AG04450 (cell line): ENCODE results near the gene CFL2. TPM values are rescaled to one million over a fixed set of nuclear protein-coding genes. Genes with fewer than 3 reads are reported as not detected.

Source experiments
- CTCF ChIA-PET: fragments of 300-600, 350-600 bp; formaldehyde crosslinking; extraction: SDS; loops from one replicate; lab custom pipeline; 2022; ENCODE audit warnings: antibody characterized with exemption, inconsistent platforms; lab: Charles Lee
- POLR2A ChIA-PET: fragments of 350-600 bp; formaldehyde crosslinking; extraction: SDS; loops from one replicate; lab custom pipeline; 2021; ENCODE audit warnings: antibody characterized with exemption, inconsistent platforms; lab: Yijun Ruan, JAX
- DNase-seq: peaks from one replicate; pipeline ENCODE4 v3.0.0-alpha.2; 2011; ENCODE audit warnings: low read depth, low spot score
- H3K27ac ChIP-seq: one replicate; pipeline ENCODE4 v1.5.1; 2012; ENCODE audit warnings: low read depth, low read length, control low read depth
- H3K27me3 ChIP-seq: one replicate; pipeline ENCODE4 v1.6.0; 2012; ENCODE audit warnings: low read length; ENCODE audit not compliant: control insufficient read depth, insufficient read depth
- H3K4me3 ChIP-seq: 2 replicates; pipeline ENCODE4 v1.5.1; 2011; ENCODE audit warnings: mild to moderate bottlenecking, low read depth, low read length, control low read depth
- H3K9me3 ChIP-seq: 2 replicates; pipeline ENCODE4 v1.5.1; 2012; ENCODE audit warnings: low read length; ENCODE audit not compliant: control insufficient read depth, insufficient read depth
- polyA plus RNA-seq: library from polyadenylated mRNA; depleted of rRNA; stranded (reverse); fragments of >200 nt; gene quantifications from 2 replicates; pipeline ENCODE4 v1.2.3, GENCODE V29; 2011
- TF ChIP-seq, protein P1 (sequence below): IDR thresholded peaks from 2 replicates; pipeline ENCODE4 v1.5.1; 2011; ENCODE audit warnings: low read depth, low read length, control low read depth, inconsistent platforms

CFL2 gene
- polyA plus RNA-seq, 1 experiment: 229 TPM

DNA sequence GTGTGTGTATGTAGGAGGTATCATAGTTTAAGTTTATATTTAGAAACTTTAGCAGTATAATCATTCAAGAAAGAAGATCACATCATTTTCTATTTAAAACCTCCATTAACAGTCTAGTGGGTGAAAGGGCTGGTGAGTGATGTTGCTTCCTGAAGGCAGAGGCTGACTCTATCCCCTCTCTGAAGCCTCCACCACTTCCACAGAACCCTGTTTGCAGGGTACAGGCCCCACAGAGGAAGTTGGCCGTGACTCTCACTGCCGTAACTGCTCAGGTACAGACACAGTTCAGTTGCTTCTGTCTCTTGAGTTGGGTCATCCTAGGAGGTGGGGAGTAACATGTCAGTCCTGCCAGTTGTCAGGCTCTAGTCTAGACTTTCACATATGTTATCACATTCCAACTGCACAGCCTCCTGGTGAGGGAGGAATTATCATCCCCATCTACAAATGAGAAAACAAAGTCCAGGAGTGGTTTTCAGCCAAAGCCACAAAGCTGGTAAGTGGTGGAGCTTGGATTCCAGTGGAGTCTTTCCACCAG, 31.5 kb downstream of the CFL2 start:
- no peak for DNase-seq
- peak overlapping the region; percentile 12 for H3K27ac ChIP-seq
- H3K27me3 ChIP-seq: no peaks in the 10 kb centered on the region
- TF ChIP-seq, protein P1, sequence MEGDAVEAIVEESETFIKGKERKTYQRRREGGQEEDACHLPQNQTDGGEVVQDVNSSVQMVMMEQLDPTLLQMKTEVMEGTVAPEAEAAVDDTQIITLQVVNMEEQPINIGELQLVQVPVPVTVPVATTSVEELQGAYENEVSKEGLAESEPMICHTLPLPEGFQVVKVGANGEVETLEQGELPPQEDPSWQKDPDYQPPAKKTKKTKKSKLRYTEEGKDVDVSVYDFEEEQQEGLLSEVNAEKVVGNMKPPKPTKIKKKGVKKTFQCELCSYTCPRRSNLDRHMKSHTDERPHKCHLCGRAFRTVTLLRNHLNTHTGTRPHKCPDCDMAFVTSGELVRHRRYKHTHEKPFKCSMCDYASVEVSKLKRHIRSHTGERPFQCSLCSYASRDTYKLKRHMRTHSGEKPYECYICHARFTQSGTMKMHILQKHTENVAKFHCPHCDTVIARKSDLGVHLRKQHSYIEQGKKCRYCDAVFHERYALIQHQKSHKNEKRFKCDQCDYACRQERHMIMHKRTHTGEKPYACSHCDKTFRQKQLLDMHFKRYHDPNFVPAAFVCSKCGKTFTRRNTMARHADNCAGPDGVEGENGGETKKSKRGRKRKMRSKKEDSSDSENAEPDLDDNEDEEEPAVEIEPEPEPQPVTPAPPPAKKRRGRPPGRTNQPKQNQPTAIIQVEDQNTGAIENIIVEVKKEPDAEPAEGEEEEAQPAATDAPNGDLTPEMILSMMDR: no peak
- CTCF ChIA-PET: interaction anchor here (0.7 to 1.1 kb wide), 2 partner anchors 10 kb away, joined by 3 read pairs; no protein-coding TSS in a partner anchor
- no peaks in the 10 kb centered on the region for H3K9me3 ChIP-seq
- no peak overlapping the region for H3K4me3 ChIP-seq
- POLR2A ChIA-PET: no interaction called here

DNA sequence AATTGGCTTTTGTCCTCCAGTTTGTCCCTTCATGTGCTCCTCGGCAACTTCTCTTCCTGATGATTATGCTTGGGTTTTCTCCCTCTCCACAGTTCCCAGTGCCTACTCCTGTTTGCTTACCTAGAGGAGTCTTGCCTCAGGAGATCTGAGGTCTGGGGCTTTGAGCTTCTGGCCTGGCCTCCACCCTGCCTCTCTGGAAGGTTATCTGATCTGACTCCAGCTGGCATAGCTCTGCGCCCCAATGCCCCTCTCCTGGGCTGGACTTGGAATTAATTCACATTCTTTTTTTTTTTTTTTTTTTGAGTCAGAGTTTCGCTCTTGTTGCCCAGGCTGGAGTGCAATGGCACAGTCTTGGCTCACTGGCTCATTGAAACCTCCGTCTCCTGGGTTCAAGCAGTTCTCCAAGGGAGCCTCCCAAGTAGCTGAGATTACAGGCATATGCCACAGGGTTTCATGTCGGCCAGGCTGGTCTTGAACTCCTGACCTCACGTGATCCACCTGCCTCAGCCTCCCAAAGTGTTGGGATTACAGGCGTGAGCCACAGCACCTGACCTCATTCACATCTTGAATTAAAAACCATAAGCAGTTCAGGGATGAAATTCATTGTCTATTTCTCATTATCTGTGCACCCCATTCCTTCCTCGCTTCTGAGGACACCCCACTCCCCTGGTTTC, 33.5 kb downstream of the CFL2 start:
- ChIA-PET CTCF (interaction anchor here (0.6 to 1.9 kb wide), 3 partner anchors 8 to 100 kb away, joined by 3 to 11 read pairs (median 8); no protein-coding TSS in a partner anchor), POLR2A (interaction anchor here (0.6 kb wide), 1 partner anchor 20 kb away, joined by 4 read pairs; no protein-coding TSS in a partner anchor)
- Histone ChIP-seq H3K4me3 (no peak overlapping the region), H3K27me3 (no peaks in the 10 kb centered on the region), H3K9me3 (no peaks in the 10 kb centered on the region), H3K27ac (no peak overlapping the region)
- DNase-seq: no peak
- TF ChIP-seq, protein P1: no peak

DNA sequence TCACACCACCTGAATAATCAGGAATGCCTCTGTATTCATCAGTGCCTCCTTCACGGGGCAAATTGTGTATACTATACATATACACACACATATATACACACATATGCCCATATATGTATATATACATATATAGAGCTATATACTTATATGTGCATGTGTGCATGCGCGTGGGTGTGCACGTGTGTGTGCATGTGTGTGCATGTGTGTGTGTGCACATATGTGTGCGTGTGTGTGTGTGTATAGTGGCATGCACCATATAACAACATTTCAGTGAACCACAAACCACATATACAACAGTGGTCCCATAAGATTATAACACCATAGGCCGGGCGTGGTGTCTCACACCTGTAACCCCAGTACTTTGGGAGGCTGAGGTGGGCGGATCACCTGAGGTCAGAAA, 35.7 kb downstream of the CFL2 start:
- ChIA-PET CTCF (no interaction called here), POLR2A (interaction anchor here (0.7 kb wide), 1 partner anchor 9 kb away, joined by 4 read pairs; no protein-coding TSS in a partner anchor)
- Histone ChIP-seq H3K27me3 (no peaks in the 10 kb centered on the region), H3K27ac (no peak overlapping the region), H3K9me3 (no peaks in the 10 kb centered on the region), H3K4me3 (no peak overlapping the region)
- no peak for DNase-seq
- TF ChIP-seq, protein P1: no peak

DNA sequence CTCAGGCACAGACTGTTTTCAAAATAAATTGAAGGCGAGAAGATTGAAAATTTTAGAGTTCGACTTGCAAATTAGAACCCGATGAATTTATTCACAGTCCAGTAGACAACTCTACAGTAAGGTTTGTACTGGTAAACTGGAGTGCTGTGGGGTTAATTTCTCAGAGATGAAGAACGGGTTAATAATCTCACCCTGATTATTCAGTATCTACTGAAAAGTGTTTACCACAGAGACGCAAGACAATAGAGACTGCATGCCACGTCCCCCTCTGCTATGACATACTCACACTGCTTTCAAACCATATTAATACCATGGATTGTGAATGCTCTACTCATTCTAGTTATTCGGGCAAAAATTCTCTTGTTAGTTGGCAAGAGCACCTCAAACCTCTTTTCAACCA, 36.1 kb downstream of the CFL2 start:
- no peak overlapping the region for H3K4me3 ChIP-seq
- H3K27me3 ChIP-seq: no peaks in the 10 kb centered on the region
- no peak overlapping the region for H3K27ac ChIP-seq
- ChIA-PET POLR2A (no interaction called here), CTCF (no interaction called here)
- DNase-seq: no peak
- no peaks in the 10 kb centered on the region for H3K9me3 ChIP-seq
- TF ChIP-seq, protein P1: no peak

DNA sequence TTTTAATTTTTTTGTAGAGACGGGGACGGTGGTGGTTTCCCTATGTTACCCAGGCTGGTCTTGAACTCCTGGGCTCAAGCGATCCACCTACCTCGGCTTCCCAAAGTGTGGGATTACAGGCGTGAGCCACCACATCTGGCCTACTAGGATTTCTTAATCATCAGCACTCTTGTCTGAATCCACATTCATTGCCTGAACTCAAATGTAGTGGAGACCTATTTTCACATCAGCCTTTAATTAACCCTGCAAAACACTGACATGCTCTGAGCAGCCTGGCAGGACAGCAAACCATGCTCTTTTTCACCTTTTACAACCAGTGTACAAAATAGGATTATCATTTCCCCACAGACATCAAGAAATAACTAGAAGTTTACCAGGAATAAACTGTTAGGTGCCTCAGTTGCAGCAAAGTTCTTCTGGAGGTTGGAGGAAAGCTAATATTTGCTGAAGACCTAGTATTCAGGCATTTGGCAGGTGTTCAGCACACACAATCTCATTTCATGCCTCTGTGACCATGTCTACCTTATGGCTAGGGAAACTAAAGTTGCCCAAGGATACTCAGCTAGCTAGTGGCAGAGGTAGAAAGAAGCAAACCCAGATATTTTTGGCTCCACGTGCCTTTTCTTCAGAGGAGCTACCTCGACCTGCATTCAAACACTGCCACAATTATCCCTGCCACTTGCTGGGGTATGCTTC, 37.7 kb downstream of the CFL2 start:
- Histone ChIP-seq H3K4me3 (no peak overlapping the region), H3K27me3 (no peaks in the 10 kb centered on the region), H3K27ac (no peak overlapping the region), H3K9me3 (no peaks in the 10 kb centered on the region)
- CTCF ChIA-PET: interaction anchor here (0.7 kb wide), 2 partner anchors 23 to 68 kb away, joined by 5 to 6 read pairs; no protein-coding TSS in a partner anchor
- POLR2A ChIA-PET: no interaction called here
- no peak for DNase-seq
- TF ChIP-seq, protein P1: no peak
